SK-N-MC (cell line): Measurements from ENCODE around the gene HEATR1.

Experiments used
- EZH2 ChIP-seq: fragments of 200-600 bp; sonication (generic); IDR thresholded peaks from one replicate; pipeline ENCODE4 v1.6.1; 2017; ENCODE audit warnings: antibody characterized with exemption
- FOXP2 ChIP-seq: optimal IDR thresholded peaks from 2 replicates; pipeline ENCODE3; 2011; ENCODE audit warnings: mild to moderate bottlenecking, moderate library complexity; ENCODE audit not compliant: insufficient read depth; ENCODE audit errors: extremely low read length, control extremely low read depth
- POLR2AphosphoS5 ChIP-seq: IDR thresholded peaks from 2 replicates; pipeline ENCODE4 v1.6.1; 2012; ENCODE audit warnings: mild to moderate bottlenecking, low read depth, low read length, borderline replicate concordance

- no peak for TF ChIP-seq EZH2
- TF ChIP-seq POLR2AphosphoS5, result no peak
- no peak for TF ChIP-seq FOXP2
Observed at GRCh38 chr1:236578661-236579060, 25.7 kb downstream of the HEATR1 start.
